Measurements from ENCODE around the gene ABAT. TPM values are rescaled to one million over a fixed set of nuclear protein-coding genes. Genes with fewer than 3 reads are reported as not detected.
A peak's percentile ranks its signal among the peaks of the same experiment; 100 is the strongest.

Gene ABAT
- total and polyA plus RNA-seq, 2 donors (not counting 1 experiment from before 2014, with no cell fraction given) = 6.2 to 14.3 TPM

DNA sequence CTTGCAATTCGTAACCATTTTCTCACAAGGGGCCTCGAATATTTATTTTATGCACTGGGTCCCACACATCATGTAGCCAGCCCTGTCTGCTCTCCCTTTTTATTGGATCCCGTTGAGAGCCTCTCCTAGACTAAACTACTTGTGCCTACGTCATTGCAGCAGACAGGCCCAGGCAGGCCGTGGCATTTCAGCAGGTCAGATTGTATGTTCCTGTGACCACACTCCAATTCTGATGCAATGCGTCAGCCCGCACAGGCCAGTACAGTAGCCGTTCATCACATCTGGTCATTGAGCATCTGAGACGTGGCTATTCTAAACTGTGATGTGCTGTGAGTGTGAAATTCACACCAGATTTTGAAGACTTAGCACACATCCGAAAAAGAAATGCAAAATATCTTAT, 42.2 kb downstream of the ABAT start:
- ChIA-PET POLR2A (no interaction called here), CTCF (no interaction called here)
- Histone ChIP-seq H3K4me3 (ENCODE audit: control extremely low read depth in 1 of 5, extremely low read depth in 1 of 5, insufficient read depth in 1 of 5, low read depth in 2 of 5, low read length in 4 of 5) (no peak overlapping the region), H3K9ac (ENCODE audit: low read length) (no peak overlapping the region), H3K27ac (ENCODE audit: low read length in 2 of 2) (no peak overlapping the region), H3K36me3 (replicated peaks in 1 of 2; ENCODE audit: control extremely low read depth in 1 of 2, control insufficient read depth in 1 of 2, extremely low read depth in 1 of 2, insufficient read depth in 2 of 2, low read length in 1 of 2) (peaks cover 0 to 8% of the 10 kb centered on the region in 2 experiments), H3K27me3 (replicated peaks in 1 of 4; ENCODE audit: control extremely low read depth in 1 of 4, control insufficient read depth in 3 of 4, insufficient read depth in 4 of 4, low read length in 3 of 4) (no peaks in the 10 kb centered on the region), H3K4me1 (ENCODE audit: control insufficient read depth in 2 of 2, insufficient read depth in 2 of 2, low read length in 2 of 2) (peaks cover 0 to 25% of the 10 kb centered on the region in 2 donors), H4K20me1 (ENCODE audit: control insufficient read depth, insufficient read depth, low read length, poor library complexity, severe bottlenecking) (peaks cover under 1% of the 10 kb centered on the region), H3K4me2 (replicated peaks; ENCODE audit: low read depth, low read length, poor library complexity, severe bottlenecking) (no peak overlapping the region), H3K9me3 (ENCODE audit: control extremely low read depth in 1 of 3, control insufficient read depth in 2 of 3, insufficient read depth in 1 of 3, low read length in 2 of 3) (peaks cover 4 to 14% (median 6%) of the 10 kb centered on the region in 3 donors), H3K79me2 (ENCODE audit: control insufficient read depth, insufficient read depth, low read length) (peaks cover 3% of the 10 kb centered on the region), H2AFZ (ENCODE audit: insufficient read depth, low read depth, low read length, poor library complexity, severe bottlenecking) (no peak overlapping the region)
- no peak overlapping the region for H3K27ac Mint-ChIP-seq
- DNase-seq (no peak), ATAC-seq (ENCODE audit: low read depth) (no peak)
- H3K27me3 Mint-ChIP-seq = no peaks in the 10 kb centered on the region
- H3K4me1 Mint-ChIP-seq = peaks cover 6% of the 10 kb centered on the region
- intact Hi-C loops (cut with micrococcal nuclease) = no loop called here
- 98% methylated on average over 8 of the region's 10 CpGs for WGBS (ENCODE audit: insufficient coverage)
- no peaks in the 10 kb centered on the region for H3K9me3 Mint-ChIP-seq (ENCODE audit: insufficient read depth)
- no peak overlapping the region for H3K4me3 Mint-ChIP-seq
- TF ChIP-seq, protein P1, sequence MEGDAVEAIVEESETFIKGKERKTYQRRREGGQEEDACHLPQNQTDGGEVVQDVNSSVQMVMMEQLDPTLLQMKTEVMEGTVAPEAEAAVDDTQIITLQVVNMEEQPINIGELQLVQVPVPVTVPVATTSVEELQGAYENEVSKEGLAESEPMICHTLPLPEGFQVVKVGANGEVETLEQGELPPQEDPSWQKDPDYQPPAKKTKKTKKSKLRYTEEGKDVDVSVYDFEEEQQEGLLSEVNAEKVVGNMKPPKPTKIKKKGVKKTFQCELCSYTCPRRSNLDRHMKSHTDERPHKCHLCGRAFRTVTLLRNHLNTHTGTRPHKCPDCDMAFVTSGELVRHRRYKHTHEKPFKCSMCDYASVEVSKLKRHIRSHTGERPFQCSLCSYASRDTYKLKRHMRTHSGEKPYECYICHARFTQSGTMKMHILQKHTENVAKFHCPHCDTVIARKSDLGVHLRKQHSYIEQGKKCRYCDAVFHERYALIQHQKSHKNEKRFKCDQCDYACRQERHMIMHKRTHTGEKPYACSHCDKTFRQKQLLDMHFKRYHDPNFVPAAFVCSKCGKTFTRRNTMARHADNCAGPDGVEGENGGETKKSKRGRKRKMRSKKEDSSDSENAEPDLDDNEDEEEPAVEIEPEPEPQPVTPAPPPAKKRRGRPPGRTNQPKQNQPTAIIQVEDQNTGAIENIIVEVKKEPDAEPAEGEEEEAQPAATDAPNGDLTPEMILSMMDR (IDR thresholded peaks at IDR 0.05) = no peak
- no peak for TF ChIP-seq EZH2 (IDR thresholded peaks at IDR 0.05; ENCODE audit: borderline replicate concordance, insufficient read depth, low read depth, low read length, poor library complexity, severe bottlenecking)

DNA sequence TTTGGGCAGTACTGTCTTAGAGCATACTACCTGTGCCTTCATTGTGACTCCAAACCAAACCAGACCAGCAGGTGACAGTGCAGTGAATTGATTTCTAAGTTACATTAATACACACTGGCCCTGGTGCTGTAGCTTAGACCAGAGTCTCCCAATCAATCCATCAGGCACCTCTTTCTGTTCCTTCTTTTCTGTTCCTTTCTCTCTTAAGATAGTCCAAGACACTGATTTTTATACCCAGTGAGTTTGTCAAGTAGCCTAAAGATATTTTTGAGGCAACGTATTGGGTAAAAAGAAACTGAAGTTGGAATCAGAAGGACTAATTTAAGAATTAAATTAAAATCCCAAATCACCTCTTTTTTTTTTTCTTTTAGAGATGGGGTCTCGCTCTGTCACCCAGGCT, 43.1 kb downstream of the ABAT start:
- H3K36me3 ChIP-seq (replicated peaks in 1 of 2; ENCODE audit: control extremely low read depth in 1 of 2, control insufficient read depth in 1 of 2, extremely low read depth in 1 of 2, insufficient read depth in 2 of 2, low read length in 1 of 2) = peaks cover 0 to 8% of the 10 kb centered on the region in 2 experiments
- H4K20me1 ChIP-seq (ENCODE audit: control insufficient read depth, insufficient read depth, low read length, poor library complexity, severe bottlenecking) = no peaks in the 10 kb centered on the region
- ChIA-PET CTCF (no interaction called here), POLR2A (no interaction called here)
- Mint-ChIP-seq H3K4me3 (no peak overlapping the region), H3K9me3 (ENCODE audit: insufficient read depth) (no peaks in the 10 kb centered on the region), H3K27me3 (no peaks in the 10 kb centered on the region), H3K27ac (peak overlapping the region; percentile 5), H3K4me1 (peaks cover 3% of the 10 kb centered on the region)
- intact Hi-C loops (cut with micrococcal nuclease) = no loop called here
- no peak for ATAC-seq (ENCODE audit: low read depth)
- peaks cover 0 to 28% of the 10 kb centered on the region in 2 donors for H3K4me1 ChIP-seq (ENCODE audit: control insufficient read depth in 2 of 2, insufficient read depth in 2 of 2, low read length in 2 of 2)
- no peak overlapping the region for H3K9ac ChIP-seq (ENCODE audit: low read length)
- H3K4me3 ChIP-seq (ENCODE audit: control extremely low read depth in 1 of 5, extremely low read depth in 1 of 5, insufficient read depth in 1 of 5, low read depth in 2 of 5, low read length in 4 of 5) = no peak overlapping the region
- no peaks in the 10 kb centered on the region for H3K79me2 ChIP-seq (ENCODE audit: control insufficient read depth, insufficient read depth, low read length)
- no peak for DNase-seq
- 100% methylated on average over 1 of the region's 2 CpGs for WGBS (ENCODE audit: insufficient coverage)
- no peak overlapping the region for H2AFZ ChIP-seq (ENCODE audit: insufficient read depth, low read depth, low read length, poor library complexity, severe bottlenecking)
- H3K27ac ChIP-seq (ENCODE audit: low read length in 2 of 2) = no peak overlapping the region
- TF ChIP-seq, protein P1 (IDR thresholded peaks at IDR 0.05) = no peak
- TF ChIP-seq EZH2 (IDR thresholded peaks at IDR 0.05; ENCODE audit: borderline replicate concordance, insufficient read depth, low read depth, low read length, poor library complexity, severe bottlenecking) = no peak
- no peaks in the 10 kb centered on the region for H3K27me3 ChIP-seq (replicated peaks in 1 of 4; ENCODE audit: control extremely low read depth in 1 of 4, control insufficient read depth in 3 of 4, insufficient read depth in 4 of 4, low read length in 3 of 4)
- peaks cover 4 to 14% (median 6%) of the 10 kb centered on the region in 3 donors for H3K9me3 ChIP-seq (ENCODE audit: control extremely low read depth in 1 of 3, control insufficient read depth in 2 of 3, insufficient read depth in 1 of 3, low read length in 2 of 3)
- no peak overlapping the region for H3K4me2 ChIP-seq (replicated peaks; ENCODE audit: low read depth, low read length, poor library complexity, severe bottlenecking)

Data from B cell (primary cell).